Stimulated activated CD8-positive, alpha-beta memory T cell treated with anti-CD3 and anti-CD28 coated beads, Interleukin-7, amount 100 ng/mL, for 24 hours (primary cell): Measurements from ENCODE around the gene UBAC1.
"Not testable (repeated sequence)": the region's sequence is repeated elsewhere in the genome, so short reads cannot be mapped to it uniquely, and the experiment has no call there.

Source experiments
- DNase-seq: peaks from one replicate; pipeline ENCODE4 v3.0.0-alpha.2; 2020; ENCODE audit warnings: low read depth

Gene UBAC1

DNA sequence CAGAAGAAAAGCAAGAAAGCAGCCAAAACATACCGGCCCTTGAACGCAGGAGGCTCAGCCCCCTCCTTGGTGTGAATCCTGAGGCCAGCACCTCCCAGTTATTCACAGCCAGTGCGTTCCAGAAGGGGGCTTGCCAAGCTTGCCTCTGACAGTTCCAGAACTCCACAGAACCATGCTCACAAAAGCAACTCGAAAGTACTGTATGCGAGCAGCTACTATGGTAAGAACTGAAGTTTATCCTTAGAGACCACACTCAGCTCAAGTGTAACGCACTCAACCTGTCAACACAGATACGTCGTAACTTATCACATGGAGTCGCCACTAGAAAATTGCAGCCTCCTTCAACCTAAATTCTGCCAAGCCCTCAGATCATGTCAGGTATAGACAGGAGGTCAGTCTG, 1.4 kb downstream of the UBAC1 start:
- no peak for DNase-seq

DNA sequence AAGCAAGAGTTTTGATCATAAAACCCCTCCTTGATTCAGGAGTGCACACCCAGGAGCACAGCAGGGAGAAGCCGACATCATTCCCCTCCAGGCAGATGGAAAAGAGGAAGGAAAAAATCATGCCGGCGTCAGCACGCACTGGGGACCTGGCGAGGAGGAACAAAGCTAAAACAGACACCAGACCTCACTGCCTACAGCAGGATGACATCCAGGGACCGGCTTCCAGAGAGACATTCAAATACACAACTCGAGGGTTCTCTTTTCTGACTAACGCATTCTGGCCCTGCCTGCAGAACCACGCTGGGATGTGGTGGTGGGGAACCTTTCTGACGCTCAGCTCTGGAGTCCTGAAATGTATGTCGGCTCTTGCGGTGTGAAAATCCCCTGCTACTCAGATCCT, 2.7 kb downstream of the UBAC1 start:
- no peak for DNase-seq

- no peak for DNase-seq
Observed at GRCh38 chr9:135957431-135957830, 3.7 kb downstream of the UBAC1 start.

GRCh38 chr9:135956802-135957174, 4.4 kb downstream of the UBAC1 start:
- no peak for DNase-seq

GRCh38 chr9:135955934-135956801, 5.0 kb downstream of the UBAC1 start:
- no peak for DNase-seq

- DNase-seq = no peak
Observed at GRCh38 chr9:135952664-135953206, 8.4 kb downstream of the UBAC1 start.

DNA sequence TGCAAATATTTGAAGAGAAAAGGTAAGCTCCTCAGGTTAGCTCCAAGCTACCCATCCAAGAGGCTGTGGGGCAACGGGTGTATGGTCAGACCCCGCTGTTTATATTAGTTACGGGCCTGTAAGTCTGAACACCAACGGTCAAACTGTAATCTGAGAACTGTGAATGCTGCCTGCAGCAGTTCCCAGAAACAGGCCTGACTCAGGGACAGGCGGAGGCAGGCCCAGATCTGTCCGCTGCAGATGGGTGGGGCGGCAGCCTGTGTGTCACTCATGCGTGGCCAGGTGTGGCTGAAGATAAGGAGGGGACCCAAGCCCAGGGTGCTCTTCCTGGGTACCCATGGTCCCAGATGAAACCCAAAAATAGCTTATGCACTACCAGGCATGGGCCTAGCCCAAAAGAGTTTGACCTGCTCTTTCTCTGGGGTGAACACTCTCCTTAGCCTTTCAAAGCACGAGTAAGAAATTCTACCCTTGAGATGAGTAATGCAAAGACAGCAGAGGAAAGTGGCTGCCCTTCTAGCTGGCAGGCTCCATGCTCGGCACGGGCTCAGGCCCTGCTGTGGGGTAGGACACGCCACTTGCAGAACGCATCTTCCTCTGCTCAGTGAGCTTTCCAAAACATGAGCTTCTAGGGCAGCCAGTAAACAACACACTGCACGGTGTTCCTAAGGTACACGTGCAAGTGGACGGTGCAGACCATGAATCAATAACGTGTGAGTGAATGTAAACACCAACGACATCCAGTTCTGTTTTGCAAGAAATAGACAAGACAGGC, 9.1 kb downstream of the UBAC1 start:
- DNase-seq = no peak

DNA sequence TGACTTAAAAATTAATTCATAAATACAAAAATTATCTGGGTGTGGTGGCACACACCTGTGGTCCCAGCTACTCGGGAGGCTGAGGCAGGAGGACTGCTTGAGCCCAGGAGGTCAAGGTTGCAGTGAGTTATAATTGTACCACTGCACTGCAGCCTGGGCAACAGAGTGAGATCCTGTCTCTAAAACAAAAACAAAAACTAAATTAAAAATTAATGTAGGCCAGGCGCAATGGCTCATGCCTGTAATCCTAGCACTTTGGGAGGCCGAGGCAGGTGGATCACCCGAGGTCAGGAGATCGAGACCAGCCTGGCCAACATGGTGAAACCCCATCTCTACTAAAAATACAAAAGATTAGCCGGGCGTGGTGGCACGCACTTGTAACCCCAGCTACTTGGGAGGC, 9.9 kb downstream of the UBAC1 start:
- DNase-seq = not testable (repeated sequence)

DNA sequence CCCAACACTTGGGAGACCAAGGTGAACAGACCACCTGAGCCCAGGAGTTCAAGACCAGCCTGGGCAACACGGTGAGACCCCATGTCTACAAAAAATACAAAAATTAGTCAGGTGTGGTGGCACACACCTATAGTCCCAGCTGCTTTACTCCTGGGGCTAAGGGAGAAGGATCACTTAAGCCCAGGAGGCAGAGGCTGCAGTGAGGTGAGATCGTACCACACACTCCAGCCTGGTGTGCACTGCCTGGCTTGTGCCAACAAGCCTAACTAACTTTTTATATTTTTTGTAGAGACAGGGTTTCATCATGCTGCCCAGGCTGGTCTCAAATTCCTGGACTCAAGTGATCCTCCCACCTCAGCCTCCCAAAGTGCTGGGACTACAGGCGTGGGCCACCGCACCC, 10.3 kb downstream of the UBAC1 start:
- DNase-seq = not testable (repeated sequence)

DNA sequence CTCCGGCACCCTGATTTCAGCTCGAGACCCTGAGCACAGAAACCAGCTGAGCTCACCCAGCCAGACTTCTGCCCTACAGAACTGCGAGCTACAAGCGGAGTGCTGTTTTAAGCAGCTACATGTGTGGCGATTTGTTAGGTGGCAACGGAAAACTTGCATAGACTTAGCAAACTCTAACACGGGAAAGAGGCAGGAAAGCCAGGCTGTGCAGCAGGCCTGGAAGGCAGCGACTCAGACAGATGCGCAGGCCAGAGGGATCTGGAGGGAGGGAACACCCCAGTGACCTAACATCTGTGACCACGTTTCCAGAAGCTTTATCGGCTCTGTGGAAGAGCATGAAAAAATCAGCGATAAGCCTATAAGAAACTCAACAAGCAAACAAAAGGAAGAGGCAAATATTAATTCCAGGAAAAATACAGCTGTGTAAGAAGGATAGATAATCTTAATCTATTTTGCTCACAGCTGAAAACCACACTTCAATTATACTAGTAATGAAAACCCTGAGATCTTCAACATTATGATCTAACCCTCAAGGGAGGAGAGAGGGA, 11.0 kb downstream of the UBAC1 start:
- DNase-seq = no peak

GRCh38 chr9:135949501-135950134, 11.6 kb downstream of the UBAC1 start:
- DNase-seq = no peak

GRCh38 chr9:135948968-135949367, 12.2 kb downstream of the UBAC1 start:
- DNase-seq = no peak

DNA sequence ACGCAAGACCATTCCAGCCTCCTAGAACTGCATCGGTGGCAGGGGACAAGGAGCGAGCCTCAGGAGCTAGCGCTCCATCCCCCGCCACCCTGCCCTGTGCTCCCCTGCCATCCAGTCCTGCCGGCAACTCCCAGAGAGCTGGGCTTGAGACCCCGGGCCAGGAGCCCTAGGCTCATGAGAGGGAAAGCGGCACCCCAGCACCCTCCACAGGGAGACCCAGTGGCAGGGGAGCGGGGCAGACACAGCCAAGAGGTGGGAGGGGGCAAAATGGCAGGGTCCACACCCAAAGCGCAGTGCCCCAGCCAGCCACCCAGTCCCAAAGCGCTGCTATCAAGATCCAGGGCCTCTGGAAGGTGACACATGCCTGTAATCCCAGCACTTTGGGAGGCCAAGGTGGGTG, 12.7 kb downstream of the UBAC1 start:
- DNase-seq = no peak

- no peak for DNase-seq
Observed at GRCh38 chr9:135947582-135947981, 13.6 kb downstream of the UBAC1 start.

GRCh38 chr9:135947105-135947504, 14.1 kb downstream of the UBAC1 start:
- DNase-seq = not testable (repeated sequence)

DNA sequence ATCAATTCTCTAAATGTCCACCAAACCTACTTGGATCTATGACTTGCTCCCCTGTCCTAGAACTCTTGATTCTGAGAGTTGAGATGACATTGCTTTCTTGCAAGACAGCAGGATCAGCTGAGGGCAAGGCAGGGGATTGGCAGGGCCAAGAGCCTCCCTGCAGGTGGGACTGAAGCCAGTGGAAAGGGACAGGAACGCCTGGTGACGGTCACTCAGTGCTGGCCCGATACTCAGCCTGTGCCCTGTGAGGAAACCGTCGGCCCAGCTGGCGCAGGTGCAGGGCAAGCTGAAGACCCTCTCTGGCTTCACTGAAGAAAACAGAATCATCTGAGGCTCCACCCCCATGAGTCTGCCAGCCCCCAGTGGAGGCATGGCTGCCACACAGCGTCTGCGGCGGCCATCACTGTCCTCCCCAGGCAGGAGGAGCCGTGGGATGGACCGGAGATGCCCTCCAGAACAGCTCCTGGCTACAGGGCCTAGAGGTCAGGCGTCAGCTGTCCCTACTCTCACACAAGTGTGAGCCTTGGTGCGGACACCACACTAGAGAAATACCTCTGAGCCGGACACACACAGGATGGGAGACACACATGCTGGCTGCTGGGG, 14.7 kb downstream of the UBAC1 start:
- DNase-seq = no peak

DNA sequence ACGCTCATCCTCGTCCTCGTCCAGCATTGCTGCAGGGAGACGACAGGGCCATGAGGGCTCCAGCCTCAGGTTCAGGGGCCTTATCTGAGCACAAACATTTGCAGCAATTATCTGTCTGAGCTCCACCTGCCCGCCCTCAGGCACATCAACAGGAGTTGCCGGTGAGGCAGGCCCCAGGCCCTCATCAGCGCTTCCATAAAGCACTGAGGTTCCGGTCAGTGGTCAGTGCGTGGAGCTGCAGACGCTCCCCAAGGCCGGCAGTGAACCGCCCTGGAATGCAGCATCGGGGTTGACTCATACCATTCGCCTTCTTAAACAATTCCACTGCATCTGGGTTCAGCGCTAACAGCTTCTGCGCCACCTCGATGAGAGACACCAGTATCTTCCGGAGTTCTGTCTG, 15.2 kb downstream of the UBAC1 start:
- no peak for DNase-seq

DNA sequence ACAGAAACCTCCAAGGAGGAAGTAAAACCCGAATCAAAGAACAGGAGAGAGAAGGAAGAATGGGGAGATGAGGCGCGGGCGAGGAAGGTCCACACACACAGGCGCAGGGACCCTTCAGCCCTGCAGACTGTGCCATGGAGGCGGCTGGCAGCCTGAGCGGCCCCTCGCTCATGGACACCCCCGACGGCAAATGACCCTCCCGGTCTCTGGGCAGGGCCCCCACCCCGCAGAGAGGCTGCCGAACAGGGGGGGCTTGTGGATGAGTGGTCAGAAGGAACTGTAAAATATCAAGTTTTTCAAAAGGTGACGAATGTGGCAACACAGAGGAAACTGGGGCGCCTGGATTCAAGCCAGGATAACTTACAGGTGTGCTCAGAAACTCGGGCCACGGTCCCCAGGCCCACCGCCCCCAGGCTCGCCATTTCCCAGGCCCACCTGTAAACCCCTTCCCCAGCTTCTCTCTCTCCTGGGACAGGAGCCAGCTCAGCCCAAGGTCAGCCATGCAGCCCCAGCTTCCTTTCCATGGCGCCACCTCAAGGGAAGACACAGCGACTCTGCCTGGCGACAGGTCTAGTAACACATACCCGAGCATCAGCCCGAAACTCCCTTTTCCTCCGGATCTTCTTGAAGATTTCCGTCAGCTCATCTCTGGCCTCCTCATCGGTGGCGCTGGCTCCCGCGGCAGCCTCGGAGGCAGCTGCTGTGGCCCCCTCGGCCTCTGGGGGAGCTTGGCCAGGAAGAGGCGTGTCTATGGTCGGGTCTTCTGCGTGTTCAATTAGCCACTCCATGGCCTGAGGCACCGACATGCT, 16.5 kb downstream of the UBAC1 start:
- DNase-seq = no peak

- DNase-seq = not testable (repeated sequence)
Observed at GRCh38 chr9:135943604-135944003, 17.6 kb downstream of the UBAC1 start.

GRCh38 chr9:135941288-135941995, 19.7 kb downstream of the UBAC1 start:
- DNase-seq = no peak
